KMS-11 (cell line): ENCODE results near the gene SLC6A6.
A peak's percentile ranks its signal among the peaks of the same experiment; 100 is the strongest.

Experiments used
- H2AFZ ChIP-seq: fragments of 200-600 bp; sonication (generic); 2 replicates; pipeline ENCODE4 v1.6.1; 2016; ENCODE audit warnings: antibody characterized with exemption, mixed run types, low read depth
- H3K27ac ChIP-seq: fragments of 200-600 bp; sonication (generic); 2 replicates; pipeline ENCODE4 v1.6.1; 2016; ENCODE audit warnings: mild to moderate bottlenecking, mixed run types
- H3K27me3 ChIP-seq: fragments of 200-600 bp; sonication (generic); 2 replicates; pipeline ENCODE4 v1.6.1; 2017; ENCODE audit warnings: mild to moderate bottlenecking, low read depth, mixed run types, moderate library complexity; ENCODE audit not compliant: insufficient read depth
- H3K36me3 ChIP-seq: fragments of 200-600 bp; sonication (generic); 2 replicates; pipeline ENCODE4 v1.6.1; 2017; ENCODE audit warnings: mild to moderate bottlenecking, mixed run types; ENCODE audit not compliant: insufficient read depth
- H3K4me1 ChIP-seq: fragments of 200-600 bp; sonication (generic); 2 replicates; pipeline ENCODE4 v1.6.1; 2016; ENCODE audit warnings: mild to moderate bottlenecking, low read depth, mixed run types; ENCODE audit not compliant: poor library complexity, severe bottlenecking
- H3K4me2 ChIP-seq: fragments of 200-600 bp; sonication (generic); 2 replicates; pipeline ENCODE4 v1.7.0; 2016; ENCODE audit warnings: mild to moderate bottlenecking, mixed run types
- H3K4me3 ChIP-seq: fragments of 200-600 bp; sonication (generic); IDR thresholded peaks from 2 replicates; pipeline ENCODE4 v1.6.1; 2017; ENCODE audit warnings: low read depth, low read length, mixed read lengths; ENCODE audit not compliant: insufficient read depth
- H3K79me2 ChIP-seq: fragments of 200-600 bp; sonication (generic); 2 replicates; pipeline ENCODE4 v1.6.1; 2016; ENCODE audit warnings: low read depth, mixed run types; ENCODE audit not compliant: insufficient read depth
- H3K9ac ChIP-seq: fragments of 200-600 bp; sonication (generic); 2 replicates; pipeline ENCODE4 v1.6.1; 2016; ENCODE audit warnings: mild to moderate bottlenecking, mixed run types
- H4K20me1 ChIP-seq: fragments of 200-600 bp; sonication (generic); 2 replicates; pipeline ENCODE4 v1.6.1; 2016; ENCODE audit warnings: mild to moderate bottlenecking, mixed run types; ENCODE audit not compliant: insufficient read depth
- CTCF ChIP-seq: fragments of 200-600 bp; sonication (generic); conservative IDR thresholded peaks from 2 replicates; pipeline ENCODE4 v1.6.1; 2017; ENCODE audit warnings: low read depth, mild to moderate bottlenecking, antibody characterized with exemption, low read length, moderate library complexity, mixed read lengths

SLC6A6 gene

GRCh38 chr3:14397531-14397930, 4.9 kb upstream of the SLC6A6 start:
- H3K9ac ChIP-seq = no peak overlapping the region
- H3K79me2 ChIP-seq = no peaks in the 10 kb centered on the region

GRCh38 chr3:14397940-14398796, 4.2 kb upstream of the SLC6A6 start:
- Histone ChIP-seq H3K4me3 (no peak overlapping the region), H3K27me3 (no peaks in the 10 kb centered on the region), H3K79me2 (peaks cover 2% of the 10 kb centered on the region; the same call in 1 of the 2 replicates), H3K4me1 (no peaks in the 10 kb centered on the region), H4K20me1 (no peaks in the 10 kb centered on the region), H3K27ac (no peak overlapping the region), H3K9ac (no peak overlapping the region), H3K36me3 (no peaks in the 10 kb centered on the region), H2AFZ (no peak overlapping the region), H3K4me2 (no peak overlapping the region)
- TF ChIP-seq CTCF = no peak

More at GRCh38 chr3:14397531-14397930, 4.9 kb upstream of the SLC6A6 start:
- H3K27me3 ChIP-seq = no peaks in the 10 kb centered on the region
- no peaks in the 10 kb centered on the region for H4K20me1 ChIP-seq
- H3K27ac ChIP-seq = no peak overlapping the region
- H3K36me3 ChIP-seq = no peaks in the 10 kb centered on the region
- H3K4me2 ChIP-seq = no peak overlapping the region
- H3K4me3 ChIP-seq = no peak overlapping the region
- no peak overlapping the region for H2AFZ ChIP-seq
- no peaks in the 10 kb centered on the region for H3K4me1 ChIP-seq
- no peak for TF ChIP-seq CTCF

- H3K9ac ChIP-seq = no peak overlapping the region
- H3K79me2 ChIP-seq = peaks cover 8% of the 10 kb centered on the region; the same call in 1 of the 2 replicates
- no peak overlapping the region for H3K4me2 ChIP-seq
- no peak overlapping the region for H3K4me3 ChIP-seq
- no peaks in the 10 kb centered on the region for H3K27me3 ChIP-seq
- no peaks in the 10 kb centered on the region for H3K36me3 ChIP-seq
- no peaks in the 10 kb centered on the region for H3K4me1 ChIP-seq
- no peaks in the 10 kb centered on the region for H4K20me1 ChIP-seq
- H3K27ac ChIP-seq = no peak overlapping the region
- no peak overlapping the region for H2AFZ ChIP-seq
- TF ChIP-seq CTCF = no peak
These were observed 3.7 kb upstream of the SLC6A6 start for GRCh38 chr3:14398797-14399106.

GRCh38 chr3:14401692-14402303, 608 bp upstream of the SLC6A6 start:
- peaks cover 36% of the 10 kb centered on the region for H3K79me2 ChIP-seq
- peak overlapping the region; percentile 62 for H3K27ac ChIP-seq
- peak overlapping the region; percentile 81; the same call in 1 of the 2 replicates for H3K9ac ChIP-seq
- H3K4me2 ChIP-seq = peak overlapping the region; percentile 60
- no peaks in the 10 kb centered on the region for H3K27me3 ChIP-seq
- TF ChIP-seq CTCF = no peak; the same call in 1 of the 2 replicates
- H4K20me1 ChIP-seq = no peaks in the 10 kb centered on the region
- no peak overlapping the region for H3K4me3 ChIP-seq
- no peaks in the 10 kb centered on the region for H3K4me1 ChIP-seq
- peak overlapping the region; percentile 78 for H2AFZ ChIP-seq
- H3K36me3 ChIP-seq = no peaks in the 10 kb centered on the region
